Keratinocyte (primary cell): ENCODE results near the gene SLC2A4RG. TPM values are rescaled to one million over a fixed set of nuclear protein-coding genes. Genes with fewer than 3 reads are reported as not detected.

Source experiments
- DNase-seq: peaks from one replicate; pipeline ENCODE4 v3.0.0-alpha.2; 2011; ENCODE audit warnings: low read depth, missing footprints, low spot score
- FAIRE-seq: peaks from 2 replicates; lab custom pipeline; 2011; peaks lifted over from hg19 to GRCh38; lab: Jason Lieb, UNC
- H2AFZ ChIP-seq: 2 replicates; pipeline ENCODE4 v1.6.0; 2012; ENCODE audit warnings: low read length, control low read depth, inconsistent platforms; ENCODE audit not compliant: control insufficient read depth
- H3K27ac ChIP-seq: 2 replicates; pipeline ENCODE4 v1.5.1; 2011; ENCODE audit warnings: low read length; ENCODE audit not compliant: control insufficient read depth, insufficient read depth
- H3K27me3 ChIP-seq: 3 replicates; pipeline ENCODE4 v1.6.0; 2011; ENCODE audit warnings: low read length; ENCODE audit not compliant: control insufficient read depth, insufficient read depth; ENCODE audit errors: extremely low read depth
- H3K36me3 ChIP-seq, 2 experiments: 2 replicates in 1 of 2; 3 replicates in 1 of 2; pipeline ENCODE4 v1.5.1; 2011; ENCODE audit warnings: low read length in 2 of 2, mild to moderate bottlenecking in 1 of 2; ENCODE audit not compliant: control insufficient read depth in 2 of 2, insufficient read depth in 2 of 2; ENCODE audit errors: extremely low read depth in 1 of 2
- H3K4me1 ChIP-seq: 3 replicates; pipeline ENCODE4 v1.5.1; 2011; ENCODE audit warnings: low read length; ENCODE audit not compliant: control insufficient read depth, insufficient read depth; ENCODE audit errors: extremely low read depth
- H3K4me2 ChIP-seq: 3 replicates; pipeline ENCODE4 v1.6.0; 2011; ENCODE audit warnings: low read depth, low read length; ENCODE audit not compliant: control insufficient read depth, insufficient read depth; ENCODE audit errors: extremely low read depth
- H3K4me3 ChIP-seq, 3 experiments: fragments of 200-600 bp in 1 of 3; sonication (generic) in 1 of 3; 2 replicates in 2 of 3; 3 replicates in 1 of 3; pipeline ENCODE4 v1.5.1; 2011 to 2016; ENCODE audit warnings: low read length in 3 of 3, mild to moderate bottlenecking in 3 of 3, control low read depth in 2 of 3, inconsistent platforms in 1 of 3, low read depth in 1 of 3, mixed read lengths in 1 of 3, mixed run types in 1 of 3, moderate library complexity in 1 of 3; ENCODE audit not compliant: control insufficient read depth in 2 of 3, insufficient read depth in 2 of 3; ENCODE audit errors: extremely low read depth in 1 of 3
- H3K79me2 ChIP-seq: 2 replicates; pipeline ENCODE4 v1.6.0; 2012; ENCODE audit warnings: low read length; ENCODE audit not compliant: control insufficient read depth, insufficient read depth
- H3K9ac ChIP-seq: 3 replicates; pipeline ENCODE4 v1.6.0; 2011; ENCODE audit warnings: low read length; ENCODE audit not compliant: control insufficient read depth, insufficient read depth; ENCODE audit errors: extremely low read depth
- H3K9me1 ChIP-seq: 3 replicates; pipeline ENCODE4 v1.6.0; 2011; ENCODE audit warnings: low read length; ENCODE audit not compliant: control insufficient read depth, insufficient read depth; ENCODE audit errors: extremely low read depth
- H3K9me3 ChIP-seq: 2 replicates; pipeline ENCODE4 v1.5.1; 2012; ENCODE audit warnings: low read depth, low read length; ENCODE audit not compliant: control insufficient read depth
- H4K20me1 ChIP-seq: 3 replicates; pipeline ENCODE4 v1.6.0; 2011; ENCODE audit warnings: low read length; ENCODE audit not compliant: control insufficient read depth, insufficient read depth; ENCODE audit errors: extremely low read depth
- EZH2 ChIP-seq: IDR thresholded peaks from one replicate; pipeline ENCODE4 v1.6.1; 2012; ENCODE audit warnings: inconsistent platforms, mild to moderate bottlenecking, low read length, moderate library complexity
- dilution Hi-C: fragments of 300-500 bp; cut with MboI; formaldehyde crosslinking; loops from one replicate; pipeline ENCODE4 v1.7.0; 2020; ENCODE audit warnings: low sequenced_read_pairs; ENCODE audit not compliant: extremely low pct_ligation_motif_present
- polyA plus RNA-seq, 5 experiments: library from polyadenylated mRNA; depleted of rRNA in 3 of 5; stranded (reverse) in 3 of 5; stranded (forward) in 1 of 5; unstranded in 1 of 5; fragments of >200 nt; gene quantifications; 1 replicate in 1 of 5; 2 replicates in 3 of 5; 3 replicates in 1 of 5; pipeline versions ENCODE4 v1.2.1 to v1.2.3, GENCODE V29; 2011 to 2012; ENCODE audit warnings: missing spikeins in 2 of 5, low read depth in 1 of 5, low replicate concordance in 1 of 5
- TF ChIP-seq, protein P1 (sequence below), 3 experiments: IDR thresholded peaks in 1 of 3; conservative IDR thresholded peaks in 1 of 3; optimal IDR thresholded peaks in 1 of 3; 2 replicates in 2 of 3; 3 replicates in 1 of 3; pipeline versions ENCODE3 to v1.5.1; 2011; ENCODE audit warnings: low read length in 3 of 3, mild to moderate bottlenecking in 3 of 3, moderate library complexity in 2 of 3, control low read depth in 1 of 3, inconsistent platforms in 1 of 3; ENCODE audit not compliant: insufficient read depth in 2 of 3; ENCODE audit errors: extremely low read depth in 1 of 3

SLC2A4RG gene
- polyA plus RNA-seq, 1 donor (not counting 4 experiments of a cell fraction or from before 2014, with no cell fraction given): 23.5 TPM

DNA sequence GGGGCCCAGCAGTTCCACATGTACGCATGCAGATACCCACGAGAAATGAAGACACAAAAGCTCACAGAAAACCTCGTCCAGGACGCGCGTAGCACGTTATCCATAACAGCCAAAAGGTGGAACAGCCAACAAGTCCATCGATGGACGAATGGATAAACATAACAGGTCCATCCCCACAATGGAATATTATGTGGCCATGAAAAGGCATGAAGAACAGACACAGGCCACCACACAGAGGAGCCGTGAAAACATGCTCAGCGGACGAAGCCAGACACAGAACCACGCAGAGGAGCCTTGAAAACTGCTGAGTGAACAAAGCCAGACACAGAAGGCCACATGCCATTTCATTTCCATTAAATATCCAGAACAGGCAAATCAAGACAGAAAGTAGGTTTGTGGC, 38.0 kb downstream of the SLC2A4RG start:
- DNase-seq (no peak), FAIRE-seq (no peak)
- no peak overlapping the region for H3K4me3 ChIP-seq
- no peak overlapping the region for H3K4me2 ChIP-seq
- H3K9me1 ChIP-seq: no peaks in the 10 kb centered on the region
- dilution Hi-C loops: no loop called here
- H3K36me3 ChIP-seq: no peaks in the 10 kb centered on the region
- no peaks in the 10 kb centered on the region for H4K20me1 ChIP-seq
- H3K9ac ChIP-seq: no peak overlapping the region
- H3K4me1 ChIP-seq: peaks cover 5% of the 10 kb centered on the region
- no peaks in the 10 kb centered on the region for H3K9me3 ChIP-seq
- H2AFZ ChIP-seq: no peak overlapping the region
- TF ChIP-seq, protein P1, sequence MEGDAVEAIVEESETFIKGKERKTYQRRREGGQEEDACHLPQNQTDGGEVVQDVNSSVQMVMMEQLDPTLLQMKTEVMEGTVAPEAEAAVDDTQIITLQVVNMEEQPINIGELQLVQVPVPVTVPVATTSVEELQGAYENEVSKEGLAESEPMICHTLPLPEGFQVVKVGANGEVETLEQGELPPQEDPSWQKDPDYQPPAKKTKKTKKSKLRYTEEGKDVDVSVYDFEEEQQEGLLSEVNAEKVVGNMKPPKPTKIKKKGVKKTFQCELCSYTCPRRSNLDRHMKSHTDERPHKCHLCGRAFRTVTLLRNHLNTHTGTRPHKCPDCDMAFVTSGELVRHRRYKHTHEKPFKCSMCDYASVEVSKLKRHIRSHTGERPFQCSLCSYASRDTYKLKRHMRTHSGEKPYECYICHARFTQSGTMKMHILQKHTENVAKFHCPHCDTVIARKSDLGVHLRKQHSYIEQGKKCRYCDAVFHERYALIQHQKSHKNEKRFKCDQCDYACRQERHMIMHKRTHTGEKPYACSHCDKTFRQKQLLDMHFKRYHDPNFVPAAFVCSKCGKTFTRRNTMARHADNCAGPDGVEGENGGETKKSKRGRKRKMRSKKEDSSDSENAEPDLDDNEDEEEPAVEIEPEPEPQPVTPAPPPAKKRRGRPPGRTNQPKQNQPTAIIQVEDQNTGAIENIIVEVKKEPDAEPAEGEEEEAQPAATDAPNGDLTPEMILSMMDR (optimal IDR thresholded peaks at IDR 0.05 in 1 of 3, IDR thresholded peaks at IDR 0.05 in 1 of 3, conservative IDR thresholded peaks at IDR 0.05 in 1 of 3; ENCODE audit: extremely low read depth in 1 of 3, insufficient read depth in 2 of 3, low read length in 3 of 3): no peak
- no peak for TF ChIP-seq EZH2
- H3K27ac ChIP-seq: no peak overlapping the region
- H3K27me3 ChIP-seq: peaks cover 10% of the 10 kb centered on the region
- no peaks in the 10 kb centered on the region for H3K79me2 ChIP-seq

DNA sequence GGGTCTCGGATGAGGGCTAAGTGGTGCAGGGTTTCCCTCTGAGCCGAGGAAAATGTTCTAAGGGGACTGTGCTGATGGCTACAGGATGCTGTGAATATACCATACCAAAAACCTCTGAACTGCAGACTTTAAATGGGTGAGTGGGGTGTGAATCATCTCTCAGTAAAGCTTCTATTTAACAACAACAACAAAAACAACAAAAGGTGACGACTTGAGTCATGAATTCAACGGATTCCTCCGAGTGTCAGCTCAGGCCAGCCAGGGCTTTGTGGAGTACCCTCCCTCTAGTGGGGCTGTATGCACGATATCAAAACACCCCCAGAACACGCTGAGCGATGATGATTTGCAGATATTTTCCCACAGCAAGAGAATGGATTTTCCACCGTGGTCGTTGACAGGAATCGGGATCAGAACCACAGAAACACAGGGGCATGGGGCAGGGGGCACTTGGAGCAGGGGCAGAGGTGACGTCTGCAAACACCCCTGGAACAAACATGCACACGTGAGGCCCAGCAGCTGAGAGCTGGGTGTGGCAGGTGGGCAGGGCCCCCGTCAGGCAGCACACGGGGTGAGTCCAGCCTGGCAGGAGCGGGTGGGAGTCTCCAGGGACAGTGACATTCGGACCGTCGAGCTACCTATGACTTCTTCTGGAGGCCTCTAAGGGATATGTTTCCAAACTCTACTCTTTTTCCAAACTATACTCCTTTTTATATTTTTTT, 38.6 kb downstream of the SLC2A4RG start:
- Histone ChIP-seq H3K4me2 (no peak overlapping the region), H3K36me3 (no peaks in the 10 kb centered on the region), H3K27me3 (peaks cover 10% of the 10 kb centered on the region), H3K4me3 (no peak overlapping the region), H4K20me1 (no peaks in the 10 kb centered on the region), H3K9ac (no peak overlapping the region), H3K4me1 (no peaks in the 10 kb centered on the region), H3K9me1 (no peaks in the 10 kb centered on the region), H3K79me2 (no peaks in the 10 kb centered on the region), H3K9me3 (no peaks in the 10 kb centered on the region), H2AFZ (no peak overlapping the region), H3K27ac (no peak overlapping the region)
- dilution Hi-C loops: no loop called here
- no peak for FAIRE-seq
- no peak for TF ChIP-seq EZH2
- TF ChIP-seq, protein P1 (optimal IDR thresholded peaks at IDR 0.05 in 1 of 3, IDR thresholded peaks at IDR 0.05 in 1 of 3, conservative IDR thresholded peaks at IDR 0.05 in 1 of 3; ENCODE audit: extremely low read depth in 1 of 3, insufficient read depth in 2 of 3, low read length in 3 of 3): no peak
- DNase-seq: no peak
